Stimulated activated CD8-positive, alpha-beta memory T cell treated with anti-CD3 and anti-CD28 coated beads, Interleukin-15, amount 100 ng/mL, for 1 hour (primary cell): Measurements from ENCODE around the gene ERGIC1.

Experiments used
- DNase-seq: peaks from one replicate; pipeline ENCODE4 v3.0.0-alpha.2; 2020; ENCODE audit warnings: low read depth

Gene ERGIC1

DNA sequence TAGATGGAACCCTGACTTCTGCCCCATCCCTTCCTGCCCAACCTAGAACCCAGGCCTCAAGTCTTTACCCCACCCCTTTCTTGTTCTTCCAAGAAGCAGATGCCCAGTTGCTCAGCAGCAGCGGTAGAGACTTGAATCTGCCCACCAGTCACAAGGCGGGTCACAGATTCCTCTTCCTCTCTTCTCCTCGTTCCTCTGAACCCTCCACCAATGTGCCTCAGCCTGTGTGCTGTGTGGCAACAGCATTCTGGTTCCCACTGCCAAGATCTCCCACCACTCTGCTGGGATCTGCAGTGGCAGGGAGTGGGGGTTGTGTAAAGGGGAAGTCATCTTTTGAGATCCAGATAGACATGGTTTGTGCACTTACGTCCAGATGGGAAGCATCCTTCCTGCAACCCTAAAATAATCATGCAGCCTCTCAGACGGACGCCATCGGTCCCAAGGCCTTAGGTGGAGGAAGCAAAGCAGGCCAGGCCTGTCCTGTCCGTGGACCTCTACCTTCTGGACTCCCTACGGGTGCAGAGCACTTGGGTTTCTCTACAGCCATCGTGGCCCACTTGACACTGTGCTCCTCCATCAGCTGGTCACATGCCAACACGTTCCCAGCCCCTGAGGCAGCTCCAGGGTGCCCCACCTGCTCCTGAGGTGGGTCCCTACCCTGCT lies 117.5 kb downstream of the ERGIC1 start:
- no peak for DNase-seq

DNA sequence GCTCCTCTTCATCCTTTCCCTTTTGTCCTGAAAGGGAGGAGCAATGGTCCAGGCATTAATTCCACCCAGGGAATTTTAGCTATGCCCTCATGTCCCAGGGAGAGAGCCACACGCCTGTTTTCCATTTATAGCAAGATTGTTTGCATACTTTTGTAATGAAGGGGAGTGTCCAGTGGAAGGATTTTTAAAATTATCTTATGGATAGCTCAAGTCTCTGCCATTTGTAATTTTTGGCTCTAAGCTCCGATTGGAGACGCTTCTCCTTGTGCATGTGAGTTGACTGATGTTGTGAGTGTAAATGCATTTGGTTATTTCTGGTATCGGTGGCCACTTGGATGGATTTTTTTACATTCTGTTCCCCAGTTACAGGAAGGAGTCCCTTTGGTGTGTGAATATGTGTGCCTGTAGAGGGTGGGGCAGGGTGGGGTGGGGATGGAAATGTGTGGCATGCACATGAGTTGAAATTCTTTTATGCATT lies 118.0 kb downstream of the ERGIC1 start:
- DNase-seq, result no peak

DNA sequence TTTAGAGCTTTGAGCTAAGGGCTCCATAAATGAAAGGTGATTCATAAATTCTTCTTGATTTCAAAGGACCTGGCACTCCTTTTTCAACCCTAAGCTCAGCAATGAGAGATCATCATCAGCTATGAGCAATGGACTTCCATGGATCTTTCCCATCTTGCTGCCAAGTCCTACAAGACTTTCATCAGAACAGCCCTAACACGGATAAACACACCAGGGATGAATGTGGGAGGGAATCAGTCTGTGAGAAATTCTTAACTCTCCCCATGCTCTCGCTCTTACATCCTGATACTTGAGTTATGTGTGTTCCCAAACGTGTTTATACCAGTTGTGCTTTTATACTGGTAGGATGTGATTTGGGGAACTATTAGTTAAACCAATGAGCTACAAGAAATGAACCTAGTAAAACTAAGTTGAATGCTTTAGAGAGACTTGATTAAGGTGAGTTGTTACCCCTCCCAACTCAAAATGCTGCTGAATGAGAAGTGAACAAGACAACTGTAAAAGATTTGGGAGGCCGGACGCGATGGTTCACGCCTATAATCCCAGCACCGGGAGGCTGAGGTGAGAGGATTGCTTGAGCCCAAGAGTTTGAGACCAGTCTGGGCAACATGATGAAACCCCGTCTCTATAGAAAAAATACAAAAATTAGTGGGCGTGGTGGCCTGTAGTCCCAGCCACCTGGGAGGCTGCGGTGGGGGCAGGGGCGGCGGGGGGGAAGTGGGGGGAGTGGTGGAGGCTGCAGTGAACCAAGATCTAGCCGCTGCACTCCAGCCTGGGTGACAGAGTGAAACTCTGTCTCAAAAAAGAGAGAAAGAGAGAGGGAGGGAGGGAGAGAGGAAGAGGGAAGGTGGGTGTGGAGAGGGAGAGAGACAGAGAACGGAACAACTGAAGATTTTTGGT lies 120.0 kb downstream of the ERGIC1 start:
- no peak for DNase-seq

DNA sequence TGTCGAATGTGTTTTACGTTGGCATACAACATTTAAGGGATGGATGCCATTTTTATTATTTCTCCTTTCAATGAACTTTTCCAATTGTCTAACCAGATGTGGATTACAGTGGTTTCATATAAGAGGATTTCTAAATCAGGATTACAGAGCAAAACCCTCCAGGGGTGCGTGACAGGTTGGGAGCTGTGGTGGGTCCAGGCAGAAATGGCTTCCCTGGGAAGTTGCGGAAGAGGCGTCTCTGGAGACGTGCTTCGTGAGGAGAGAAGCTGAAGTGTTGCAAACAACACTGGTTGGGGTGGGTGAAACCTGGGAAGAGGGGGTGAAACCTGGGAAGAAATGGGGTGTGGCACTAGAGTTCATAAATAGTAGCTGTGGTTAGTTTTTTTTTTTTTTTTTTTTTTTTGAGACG lies 120.7 kb downstream of the ERGIC1 start:
- no peak for DNase-seq

DNA sequence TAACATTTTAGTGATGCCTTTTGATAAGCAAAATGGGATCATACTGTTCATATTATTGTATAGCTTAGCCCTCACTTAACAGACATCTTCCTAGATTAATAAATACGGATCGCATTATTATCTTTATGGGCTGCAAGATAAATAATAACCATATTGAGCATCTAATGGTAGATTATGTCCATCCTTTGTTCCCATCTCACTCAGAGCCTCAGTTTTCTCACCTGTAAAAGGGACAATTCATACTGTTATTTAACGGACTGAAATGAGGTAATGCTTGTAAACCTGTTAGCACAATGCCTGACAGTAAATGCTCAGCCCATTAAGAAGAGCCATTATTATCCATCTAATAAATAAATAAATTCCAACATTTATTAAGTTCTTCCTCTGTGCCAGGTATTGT lies 122.2 kb downstream of the ERGIC1 start:
- no peak for DNase-seq

DNA sequence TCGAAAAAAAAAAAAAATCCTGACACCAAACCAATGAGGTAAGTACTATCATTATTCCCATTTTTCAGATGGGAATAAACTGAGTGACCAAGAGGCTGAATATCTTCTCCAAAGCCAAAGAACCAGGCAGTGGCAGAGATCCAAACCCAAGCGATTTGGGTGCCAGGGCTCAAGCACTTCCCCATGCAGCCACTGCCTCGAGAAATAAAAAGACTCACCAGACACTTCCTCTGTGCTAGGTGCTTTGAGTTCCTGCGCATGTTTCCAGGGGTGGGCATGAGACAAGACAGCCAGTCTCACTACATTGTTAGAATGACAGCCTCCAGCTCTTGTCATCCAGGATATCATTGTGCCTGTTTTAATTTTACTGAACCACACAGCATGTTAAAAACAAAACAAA lies 122.9 kb downstream of the ERGIC1 start:
- DNase-seq, result no peak

DNA sequence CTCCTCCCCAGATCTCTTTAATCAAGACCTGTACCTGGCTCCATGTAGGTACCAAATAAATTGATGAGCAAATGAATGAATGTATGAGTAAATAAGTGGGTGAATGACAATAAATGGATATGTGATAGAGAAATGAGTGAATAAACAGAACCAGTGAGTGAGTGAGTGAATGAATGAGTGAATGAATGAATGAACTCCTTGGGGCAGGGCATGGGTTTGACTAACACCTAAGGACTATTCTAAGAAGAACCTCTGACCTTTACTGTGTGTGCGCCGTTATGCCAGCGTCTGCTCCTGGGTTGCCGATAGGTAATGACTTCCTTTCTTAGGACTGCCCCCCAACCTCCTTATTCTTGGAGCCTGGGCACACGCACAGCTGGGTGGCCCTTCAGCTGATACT lies 123.4 kb downstream of the ERGIC1 start:
- DNase-seq, result no peak

DNA sequence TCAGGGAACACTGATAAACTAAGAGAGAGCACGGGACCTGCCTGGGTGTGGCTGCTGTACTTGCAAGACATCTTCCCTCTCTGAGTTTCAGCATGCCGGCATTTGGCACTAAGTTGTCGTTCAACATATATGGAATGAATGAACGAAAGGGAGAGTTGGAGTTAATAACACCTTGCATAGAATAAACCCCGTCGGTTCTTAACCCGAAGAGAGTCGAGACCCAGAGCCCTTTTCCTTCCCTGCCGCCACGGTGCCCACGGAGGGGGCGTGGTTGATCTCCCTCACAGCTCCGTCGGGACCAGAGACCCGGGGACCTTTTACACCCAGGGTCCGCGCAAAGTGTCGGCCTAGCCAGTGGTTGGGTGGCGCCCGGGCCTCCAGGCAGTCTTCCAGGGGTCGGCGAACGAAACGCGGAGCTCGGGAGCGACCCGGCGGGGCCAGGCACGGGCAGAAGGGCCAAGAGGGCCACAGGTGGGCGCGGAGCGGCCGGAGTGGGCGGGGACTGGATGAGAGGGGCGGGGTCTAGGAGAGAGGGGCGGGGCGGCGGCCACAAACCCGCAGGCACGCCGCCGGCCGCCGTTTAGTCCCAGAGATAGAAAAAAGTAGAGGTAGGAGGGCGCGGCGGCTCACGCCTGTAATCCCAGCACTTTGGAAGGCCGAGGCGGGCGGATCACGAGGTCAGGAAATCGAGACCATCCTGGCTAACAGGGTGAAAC lies 124.4 kb downstream of the ERGIC1 start:
- peak; percentile 17 for DNase-seq

DNA sequence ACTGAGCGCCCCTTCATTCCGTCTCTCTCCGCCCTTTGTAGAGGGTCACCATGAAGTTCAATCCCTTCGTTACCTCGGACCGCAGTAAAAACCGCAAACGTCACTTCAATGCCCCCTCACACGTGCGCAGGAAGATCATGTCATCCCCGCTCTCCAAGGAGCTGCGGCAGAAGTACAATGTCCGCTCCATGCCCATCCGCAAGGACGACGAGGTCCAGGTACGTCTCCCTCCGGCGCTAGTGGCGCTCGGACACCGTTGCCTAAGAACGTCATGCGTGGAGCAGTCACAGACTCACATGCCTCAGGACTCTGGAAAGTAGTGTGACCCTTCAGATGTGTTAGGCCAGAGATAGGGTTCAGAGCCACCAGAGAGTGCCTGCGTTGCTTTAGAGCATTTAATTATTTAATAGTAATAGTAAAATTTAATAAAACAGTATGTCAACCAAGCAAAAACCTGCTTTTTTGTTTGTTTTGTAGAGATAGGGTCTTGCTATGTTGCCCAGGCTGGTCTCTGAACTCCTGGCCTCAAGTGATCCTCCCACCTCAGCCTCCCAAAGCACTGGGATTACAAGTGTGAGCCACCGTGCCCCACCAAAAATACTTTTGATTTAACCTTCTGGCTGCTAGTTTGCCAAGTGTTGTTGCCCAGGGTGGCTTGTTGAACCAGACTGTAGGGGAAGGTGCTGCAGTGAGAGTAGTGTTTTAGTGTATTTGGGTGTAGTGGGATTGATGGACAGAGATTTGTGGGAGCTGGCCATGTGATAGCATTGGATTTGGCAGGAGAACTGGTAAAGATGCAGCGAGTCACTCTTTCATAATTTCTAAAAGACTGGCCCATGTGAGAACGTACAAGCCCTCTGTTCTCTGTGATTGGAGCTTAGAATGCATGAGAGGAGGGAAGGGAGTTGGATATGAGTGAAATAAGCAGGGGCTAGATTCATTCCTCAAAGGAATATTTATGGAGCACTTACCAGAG lies 126.1 kb downstream of the ERGIC1 start:
- no peak for DNase-seq

DNA sequence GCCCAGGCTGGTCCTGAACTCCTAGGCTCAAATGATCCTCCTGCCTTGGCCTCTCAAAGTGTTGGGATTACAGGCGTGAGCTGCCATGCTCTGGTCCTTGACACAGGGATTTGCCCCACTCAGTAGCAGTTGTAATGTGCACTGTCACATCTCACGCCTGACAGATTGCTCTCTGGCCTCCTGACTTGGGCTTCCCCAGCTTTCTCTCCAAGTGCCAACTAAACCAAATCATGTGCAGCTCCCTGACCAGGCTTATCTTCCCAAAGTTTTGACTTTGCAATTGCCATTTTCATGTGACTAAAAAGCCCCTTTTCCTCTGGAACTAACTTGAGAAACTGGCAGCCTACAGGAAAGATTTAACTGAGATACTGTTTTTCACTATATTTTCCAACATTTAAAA lies 135.9 kb downstream of the ERGIC1 start:
- no peak for DNase-seq

DNA sequence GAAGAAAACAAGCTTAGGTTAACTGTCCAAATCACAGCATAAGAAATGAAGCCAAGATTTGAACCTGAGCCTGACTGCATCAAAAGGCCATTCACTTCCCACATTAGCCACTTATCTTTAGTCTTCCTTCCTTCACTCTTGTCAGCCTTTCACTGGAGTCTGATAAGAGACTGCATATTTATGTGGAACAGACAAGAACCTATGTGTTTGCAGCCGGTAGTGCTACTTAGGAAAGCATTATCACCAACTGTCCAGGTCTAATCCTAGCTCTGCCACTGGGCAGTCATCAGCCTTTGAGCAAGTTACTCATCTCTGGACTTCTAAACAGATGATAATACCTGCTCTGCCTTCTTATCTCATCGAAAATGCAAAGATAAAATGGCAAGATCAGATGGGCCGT lies 137.4 kb downstream of the ERGIC1 start:
- no peak for DNase-seq

DNA sequence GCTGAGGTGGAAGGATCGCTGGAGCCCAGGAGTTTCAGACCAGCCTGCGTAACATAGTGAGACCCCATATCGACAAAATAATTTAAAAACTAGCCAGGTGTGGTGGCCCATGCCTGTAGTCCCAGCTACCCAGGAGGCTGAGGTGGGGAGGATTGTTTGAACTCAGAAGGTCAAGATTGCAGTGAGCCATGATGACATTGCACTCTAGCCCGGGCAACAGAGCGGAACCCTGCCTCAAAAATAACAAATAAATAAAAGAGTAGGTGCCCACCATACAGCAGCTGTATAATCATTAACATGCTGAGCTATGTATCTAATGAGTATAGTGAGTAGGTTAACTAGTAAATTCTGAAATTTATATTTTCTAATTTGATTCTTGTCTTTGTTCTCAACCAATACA lies 138.5 kb downstream of the ERGIC1 start:
- DNase-seq, result no peak

DNA sequence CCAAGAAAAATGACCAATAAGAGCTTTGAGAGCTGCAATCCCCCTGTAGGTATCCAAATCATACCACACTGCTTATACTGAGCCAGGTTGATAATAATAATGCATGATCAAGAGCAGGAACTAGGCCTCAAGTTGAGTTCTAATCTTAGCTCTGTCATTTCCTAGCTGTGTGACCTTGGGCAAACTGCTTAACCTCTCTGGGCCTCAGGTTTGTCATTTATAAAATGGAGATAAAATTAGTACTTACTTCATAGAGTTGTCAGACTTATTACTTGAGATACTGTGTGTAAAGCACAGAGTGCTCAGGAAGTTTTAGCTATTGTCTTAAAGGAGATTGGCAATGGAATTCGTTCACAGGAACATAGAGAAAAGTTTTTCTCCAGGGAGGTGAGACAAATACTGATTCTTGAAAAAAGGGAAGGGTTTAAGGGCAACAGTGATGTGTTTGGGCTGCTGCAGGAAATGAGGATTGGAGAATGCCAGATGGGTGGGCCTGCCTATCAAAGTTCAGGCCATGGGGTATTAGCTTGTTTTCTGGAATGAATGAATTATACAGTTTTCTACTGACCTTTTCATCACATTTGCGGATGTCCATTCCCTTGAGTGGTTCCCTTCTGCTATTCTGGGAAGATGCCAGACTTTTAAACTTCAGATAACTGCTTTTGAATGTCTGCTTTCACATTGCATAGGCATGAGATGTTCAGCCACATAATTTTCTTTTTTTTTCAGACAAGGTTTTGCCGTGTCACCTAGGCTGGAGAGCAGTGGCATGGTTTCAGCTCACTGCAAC lies 139.3 kb downstream of the ERGIC1 start:
- DNase-seq, result no peak

DNA sequence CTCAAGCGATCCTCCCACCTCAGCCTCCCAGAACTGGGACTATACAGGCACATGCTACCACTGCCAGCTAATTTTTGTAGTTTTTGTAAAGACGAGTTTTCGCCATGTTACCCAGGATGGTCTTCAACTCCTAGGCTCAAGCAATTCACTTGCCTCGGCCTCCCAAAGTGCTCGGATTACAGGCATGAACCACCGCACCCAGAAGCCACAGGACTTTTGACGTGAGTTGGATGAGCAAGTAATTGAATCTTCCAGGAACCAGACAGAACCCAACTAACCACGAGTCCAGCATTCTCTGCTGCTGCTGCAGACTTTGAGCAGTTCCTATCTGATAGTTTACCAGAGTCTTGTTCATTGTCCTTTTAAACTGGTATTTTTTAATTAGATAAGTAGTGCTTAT lies 139.9 kb downstream of the ERGIC1 start:
- no peak for DNase-seq

DNA sequence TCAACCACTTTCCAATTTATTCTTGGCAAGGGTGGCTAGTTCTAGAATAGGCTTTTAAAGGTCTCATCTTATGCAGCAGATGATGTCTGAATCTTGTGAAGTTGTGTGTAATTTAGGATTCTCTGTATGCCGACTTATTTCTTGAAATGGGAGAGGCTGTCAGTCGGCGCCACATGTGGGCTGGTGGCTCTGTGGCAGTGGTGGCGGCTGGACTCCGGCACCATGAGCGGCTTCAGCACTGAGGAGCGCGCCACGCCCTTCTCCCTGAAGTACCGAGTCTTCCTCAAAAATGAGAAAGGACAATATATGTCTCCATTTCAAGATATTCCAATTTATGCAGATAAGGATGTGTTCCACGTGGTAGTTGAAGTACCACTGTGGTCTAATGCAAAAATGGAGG lies 141.2 kb downstream of the ERGIC1 start:
- DNase-seq, result no peak

DNA sequence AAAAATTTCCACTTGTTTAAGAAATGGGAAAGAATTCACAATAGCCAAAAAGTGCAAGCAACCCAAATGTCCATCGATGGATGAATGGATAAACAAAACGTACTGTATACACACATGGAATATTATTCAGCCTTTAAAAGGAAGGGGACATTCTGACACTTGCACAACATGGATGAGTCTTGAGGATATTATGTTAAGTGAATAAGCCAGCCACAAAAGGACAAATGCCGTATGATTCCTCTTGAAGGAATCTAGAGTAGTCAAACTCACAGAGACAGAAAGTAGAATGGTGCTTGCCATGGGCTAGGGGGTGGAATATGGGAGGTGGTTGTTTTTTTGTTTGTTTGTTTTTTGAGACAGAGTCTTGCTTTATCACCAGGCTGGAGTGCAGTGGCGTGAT lies 145.7 kb downstream of the ERGIC1 start:
- no peak for DNase-seq

DNA sequence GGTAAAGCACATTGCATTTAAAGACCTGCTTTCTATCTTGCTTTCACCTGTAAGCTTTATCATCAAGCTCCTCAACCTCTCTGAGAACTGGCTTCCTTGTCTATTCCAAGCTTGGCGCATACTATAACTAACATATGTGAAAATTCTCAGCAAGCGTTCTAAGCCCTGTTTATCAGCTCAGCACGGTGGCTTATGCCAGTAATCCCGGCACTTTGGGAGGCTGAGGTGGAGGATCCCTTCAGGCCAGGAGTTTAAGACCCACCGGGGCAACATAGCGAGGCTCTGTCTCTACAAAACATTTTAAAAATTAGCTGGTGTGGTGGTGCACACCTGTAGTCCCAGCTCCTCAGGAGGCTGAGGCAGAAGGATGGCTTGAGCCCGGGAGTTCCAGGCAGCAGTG lies 147.9 kb downstream of the ERGIC1 start:
- no peak for DNase-seq

DNA sequence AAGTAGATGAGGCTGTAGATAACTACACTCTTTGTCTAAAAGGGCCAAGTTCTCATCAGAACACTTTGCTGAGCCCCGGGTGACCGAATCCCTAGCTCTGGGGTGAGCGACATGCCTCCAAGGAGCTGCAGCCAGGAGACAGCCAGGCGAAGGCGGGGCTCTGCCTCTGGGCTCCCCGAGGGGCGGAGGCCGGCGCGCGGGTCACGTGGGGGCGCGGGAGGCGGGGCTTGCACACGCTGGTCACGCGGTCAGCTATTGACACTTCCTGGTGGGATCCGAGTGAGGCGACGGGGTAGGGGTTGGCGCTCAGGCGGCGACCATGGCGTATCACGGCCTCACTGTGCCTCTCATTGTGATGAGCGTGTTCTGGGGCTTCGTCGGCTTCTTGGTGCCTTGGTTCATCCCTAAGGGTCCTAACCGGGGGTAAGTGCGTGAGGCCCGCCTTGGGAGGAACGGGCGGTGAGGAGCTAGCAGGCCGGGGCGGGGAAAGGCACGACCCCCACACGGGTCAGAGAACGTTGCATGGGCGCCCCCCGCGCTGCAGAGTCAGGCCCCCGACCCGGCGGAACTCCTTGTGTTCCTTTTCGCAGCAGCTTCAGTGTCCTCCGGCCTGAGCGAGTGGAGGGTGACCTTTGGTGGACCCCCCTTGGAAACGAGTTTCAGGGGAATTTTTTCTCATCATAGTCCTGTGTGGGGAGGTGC lies 149.6 kb downstream of the ERGIC1 start, which contains the start of gene ATP6V0E1:
Gene ATP6V0E1 (plus strand): TSS at position 230 of the 702 bp plus-strand sequence. CDS start 90 bp downstream, at position 320.
- DNase-seq, result peak; percentile 85

DNA sequence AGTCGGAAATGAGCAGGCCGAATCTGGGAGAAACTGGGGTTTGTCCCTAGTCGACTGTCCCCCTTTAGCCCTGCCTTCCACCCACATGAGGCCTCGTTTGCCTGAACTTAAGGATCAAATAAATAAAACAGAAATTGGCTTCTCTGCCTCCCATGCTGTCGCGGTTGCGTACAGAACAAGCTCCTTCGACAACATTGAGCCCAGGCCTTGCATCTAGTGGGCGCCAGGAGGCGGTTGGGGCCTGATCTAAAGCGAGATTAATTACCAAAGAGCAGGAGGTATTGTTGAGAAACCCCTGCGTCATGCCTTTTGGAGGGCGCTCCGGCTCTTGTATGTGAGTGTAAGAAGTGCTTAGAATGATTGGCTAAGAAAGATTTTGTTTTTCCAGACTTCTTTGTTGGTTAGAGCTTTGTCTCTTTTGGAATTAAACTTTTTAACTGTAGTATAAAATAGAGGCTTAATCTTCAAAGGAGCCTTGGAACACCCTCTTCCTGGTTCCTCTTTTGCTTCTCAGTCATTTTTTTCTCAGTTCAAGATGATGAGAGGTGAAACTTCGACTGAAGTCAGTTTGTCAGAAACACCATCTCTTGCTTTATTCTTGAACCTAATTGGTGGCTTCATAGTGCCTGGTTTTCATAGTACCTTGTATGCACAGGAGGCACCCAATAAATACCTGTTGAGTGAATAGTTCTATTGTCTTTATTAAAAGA lies 150.3 kb downstream of the ERGIC1 start:
- peak; percentile 43 for DNase-seq
